GM19467 (cell line): ENCODE results near the gene CALHM6.

Source experiments
- ATAC-seq: cut with Tn5 transposase; IDR thresholded peaks from one replicate; pipeline ENCODE4 v1.9.1; 2021; ENCODE audit warnings: mild to moderate bottlenecking, moderate library complexity; ENCODE audit not compliant: unreplicated experiment

CALHM6 gene

GRCh38 chr6:116461331-116461931, at the start of gene CALHM6:
CALHM6 (plus strand) TSS chr6:116461375; CDS start chr6:116461930, 555 bp downstream.
- no peak for ATAC-seq

GRCh38 chr6:116412270-116412669, 48.9 kb upstream of the CALHM6 start:
- no peak for ATAC-seq

- no peak for ATAC-seq
Observed at GRCh38 chr6:116413357-116413756, 47.8 kb upstream of the CALHM6 start.

GRCh38 chr6:116417661-116418060, 43.5 kb upstream of the CALHM6 start:
- ATAC-seq = no peak

- no peak for ATAC-seq
Observed at GRCh38 chr6:116419069-116419786, 41.9 kb upstream of the CALHM6 start.

GRCh38 chr6:116420341-116420740, 40.8 kb upstream of the CALHM6 start:
- no peak for ATAC-seq

GRCh38 chr6:116422238-116422637, 38.9 kb upstream of the CALHM6 start:
- no peak for ATAC-seq

- ATAC-seq = no peak
Observed at GRCh38 chr6:116424001-116424400, 37.2 kb upstream of the CALHM6 start.

- no peak for ATAC-seq
Observed at GRCh38 chr6:116426551-116426950, 34.6 kb upstream of the CALHM6 start.

- no peak for ATAC-seq
Observed at GRCh38 chr6:116429111-116429510, 32.1 kb upstream of the CALHM6 start.

- ATAC-seq = no peak
Observed at GRCh38 chr6:116430860-116431259, 30.3 kb upstream of the CALHM6 start.

GRCh38 chr6:116431964-116432595, 29.1 kb upstream of the CALHM6 start:
- no peak for ATAC-seq

- no peak for ATAC-seq
Observed at GRCh38 chr6:116433206-116433712, 27.9 kb upstream of the CALHM6 start.

GRCh38 chr6:116434056-116434725, 27.0 kb upstream of the CALHM6 start:
- ATAC-seq = no peak

GRCh38 chr6:116436586-116436985, 24.6 kb upstream of the CALHM6 start:
- no peak for ATAC-seq

GRCh38 chr6:116437656-116438055, 23.5 kb upstream of the CALHM6 start:
- no peak for ATAC-seq

GRCh38 chr6:116438590-116439448, 22.4 kb upstream of the CALHM6 start:
- ATAC-seq = no peak

GRCh38 chr6:116439522-116440051, 21.6 kb upstream of the CALHM6 start:
- no peak for ATAC-seq

- ATAC-seq = no peak
Observed at GRCh38 chr6:116443105-116443504, 18.1 kb upstream of the CALHM6 start.

- peak; percentile 63 for ATAC-seq
Observed at GRCh38 chr6:116444092-116444491, 17.1 kb upstream of the CALHM6 start.
